HepG2 (cell line): ENCODE measurements around the gene PSPH. TPM values are rescaled to one million over a fixed set of nuclear protein-coding genes. Genes with fewer than 3 reads are reported as not detected.

Experiments
- ATAC-seq: fragments of 200-7000 bp; cut with Tn5 transposase; 3 replicates; pipeline ENCODE4 v1.9.1; 2020; ENCODE audit warnings: mild to moderate bottlenecking, moderate library complexity
- BruUV-seq: library from RNA; stranded (reverse); fragments of 400-500 nt; replicated peaks from 2 replicates; lab custom pipeline; 2021; lab: Mats Ljungman, UMichigan
- CTCF ChIA-PET: fragments of 300-600 bp; formaldehyde crosslinking; extraction: SDS; loops from one replicate; lab custom pipeline; 2021; ENCODE audit warnings: low total read pairs, inconsistent platforms, low intra/inter-chr PET ratio; lab: Yijun Ruan, JAX
- POLR2A ChIA-PET: fragments of 350-600 bp; sonication (Branson Sonifier 250); formaldehyde crosslinking; loops from one replicate; lab custom pipeline; 2020; ENCODE audit warnings: antibody characterized with exemption, inconsistent platforms; lab: Yijun Ruan, JAX
- DNase-seq: peaks from one replicate; pipeline ENCODE4 v3.0.0-alpha.2; 2015; ENCODE audit warnings: low spot score
- FAIRE-seq: peaks from 3 replicates; lab custom pipeline; 2011; peaks lifted over from hg19 to GRCh38; lab: Jason Lieb, UNC
- H2AFZ ChIP-seq: one replicate; pipeline ENCODE4 v1.6.1; 2011; ENCODE audit warnings: low read length, inconsistent platforms
- H3K27ac ChIP-seq: fragments of 300-600 bp; 3 replicates; pipeline ENCODE4 v1.8.0; 2011; ENCODE audit warnings: mixed run types, mild to moderate bottlenecking, mixed read lengths, low read length, inconsistent platforms; ENCODE audit not compliant: insufficient read depth; ENCODE audit errors: extremely low read length
- H3K27me3 ChIP-seq, 2 experiments: fragments of 200-600 bp in 1 of 2; 2 replicates in 1 of 2; 3 replicates in 1 of 2; pipeline versions ENCODE4 v1.6.0 to v1.8.0; 2011; ENCODE audit warnings: low read length in 2 of 2, mild to moderate bottlenecking in 2 of 2, moderate library complexity in 2 of 2, inconsistent platforms in 1 of 2; ENCODE audit not compliant: insufficient read depth in 2 of 2, control insufficient read depth in 1 of 2
- H3K36me3 ChIP-seq, 2 experiments: fragments of 200-600 bp in 1 of 2; replicated peaks in 1 of 2; 2 replicates in 1 of 2; 3 replicates in 1 of 2; pipeline versions ENCODE4 v1.5.1 to v1.8.0; 2011; ENCODE audit warnings: low read length in 2 of 2, inconsistent platforms in 1 of 2; ENCODE audit not compliant: insufficient read depth in 2 of 2, control insufficient read depth in 1 of 2
- H3K4me1 ChIP-seq: 2 replicates; pipeline ENCODE4 v1.5.1; 2012; ENCODE audit warnings: low read length, inconsistent platforms; ENCODE audit not compliant: insufficient read depth
- H3K4me2 ChIP-seq: 2 replicates; pipeline ENCODE4 v1.6.0; 2011; ENCODE audit warnings: low read depth, low read length, inconsistent platforms
- H3K4me3 ChIP-seq, 3 experiments: fragments of 200-600 bp in 1 of 3; sonication (generic), shearing (Covaris generic) in 1 of 3; replicated peaks in 1 of 3; 2 replicates each; pipeline ENCODE4 v1.5.1; 2011 to 2016; ENCODE audit warnings: low read length in 3 of 3, inconsistent platforms in 2 of 3, low read depth in 2 of 3, mild to moderate bottlenecking in 2 of 3, control low read depth in 1 of 3, mixed read lengths in 1 of 3; ENCODE audit not compliant: insufficient read depth in 1 of 3
- H3K79me2 ChIP-seq: one replicate; pipeline ENCODE4 v1.6.1; 2011; ENCODE audit warnings: low read length, inconsistent platforms; ENCODE audit not compliant: insufficient read depth
- H3K9ac ChIP-seq: 2 replicates; pipeline ENCODE4 v1.6.0; 2011; ENCODE audit warnings: mild to moderate bottlenecking, low read depth, low read length, inconsistent platforms; ENCODE audit not compliant: insufficient read depth
- H3K9me3 ChIP-seq: 2 replicates; pipeline ENCODE4 v1.5.1; 2012; ENCODE audit warnings: mild to moderate bottlenecking, low read length
- H4K20me1 ChIP-seq: 2 replicates; pipeline ENCODE4 v1.6.0; 2011; ENCODE audit warnings: inconsistent platforms, mild to moderate bottlenecking, low read length, moderate library complexity; ENCODE audit not compliant: insufficient read depth
- MAFF ChIP-seq: IDR thresholded peaks from 2 replicates; pipeline ENCODE4 v1.6.1; 2011; ENCODE audit warnings: low read depth, low read length, improper control_type of control experiment
- MAFK ChIP-seq, 2 experiments: IDR thresholded peaks in 1 of 2; conservative IDR thresholded peaks in 1 of 2; 2 replicates each; pipeline ENCODE4 v1.6.1; 2011; ENCODE audit warnings: improper control_type of control experiment in 2 of 2, low read length in 2 of 2
- SP140L ChIP-seq: sonication (generic); formaldehyde crosslinking; IDR thresholded peaks from 2 replicates; pipeline ENCODE4 v1.4.0; 2020; ENCODE audit warnings: missing genetic modification reagents, borderline replicate concordance
- ZNF562 ChIP-seq: sonication (generic); formaldehyde crosslinking; IDR thresholded peaks from 2 replicates; pipeline ENCODE4 v1.8.0; 2022; ENCODE audit warnings: missing genetic modification reagents, borderline replicate concordance
- WGBS: methylation state at CpG from one replicate; pipeline ENCODE4 v1.1.6; 2017; ENCODE audit warnings: low lambda C conversion rate; 5-methylcytosine and 5-hydroxymethylcytosine counted together
- in situ Hi-C: cut with HindIII; loops from 2 replicates; pipeline ENCODE4 v1.10.0; 2017; ENCODE audit warnings: low pct_unique_long_range_greater_than_20kb; ENCODE audit not compliant: extremely low pct_ligation_motif_present
- intact Hi-C: fragments of 100-400 bp; cut with micrococcal nuclease; formaldehyde crosslinking; loops from one replicate; pipeline ENCODE4 v1.10.0; 2022; ENCODE audit not compliant: unreplicated experiment
- polyA plus RNA-seq, 8 experiments: library from polyadenylated mRNA; depleted of rRNA in 3 of 8; stranded (reverse) in 7 of 8; unstranded in 1 of 8; fragments of >200 nt; fragmentation: Illumina TruSeq in 4 of 8; extraction: Trizol in 4 of 8; gene quantifications; 2 replicates each; pipeline versions ENCODE4 v1.2.1 to v1.2.3, GENCODE V29; 2011 to 2016; ENCODE audit warnings: low read depth in 4 of 8, missing spikeins in 1 of 8, mixed read lengths in 1 of 8; ENCODE audit not compliant: insufficient read depth in 1 of 8
- total RNA-seq, 5 experiments: library from RNA; depleted of rRNA; stranded (reverse); fragments of >200 nt; fragmentation: Illumina TruSeq; extraction: Trizol; gene quantifications; 2 replicates each; pipeline ENCODE4 v1.2.3, GENCODE V29; 2016; ENCODE audit warnings: low read depth in 1 of 5

PSPH gene
- total and polyA plus RNA-seq, 2 of the 13 experiments (the other 11 are each of a cell fraction or from before 2014, with no cell fraction given): 85.5 to 124 TPM

GRCh38 chr7:55983537-55983936 lies 67.7 kb downstream of the PSPH start:
- Histone ChIP-seq H2AFZ (no peak overlapping the region), H3K79me2 (no peaks in the 10 kb centered on the region), H3K27me3 (no peaks in the 10 kb centered on the region), H3K36me3 (peaks cover 19 to 56% of the 10 kb centered on the region in 2 experiments), H3K9ac (no peak overlapping the region), H3K9me3 (no peaks in the 10 kb centered on the region), H3K4me2 (no peak overlapping the region), H3K4me3 (no peak overlapping the region), H4K20me1 (no peaks in the 10 kb centered on the region), H3K4me1 (no peaks in the 10 kb centered on the region), H3K27ac (no peak overlapping the region)
- ChIA-PET CTCF (no interaction called here), POLR2A (no interaction called here)
- BruUV-seq: no TSS peak
- no peak for ATAC-seq
- in situ Hi-C loops (no loop called here), intact Hi-C loops (no loop called here)
- WGBS: 97% methylated on average over 3 of the region's 3 CpGs
- DNase-seq: no peak
- no peak for FAIRE-seq
- no peak for TF ChIP-seq SP140L (CRISPR knock-in tag)

- no peak overlapping the region for H3K9ac ChIP-seq
- TF ChIP-seq MAFK (conservative IDR thresholded peaks at IDR 0.05 in 1 of 2, IDR thresholded peaks at IDR 0.05 in 1 of 2; ENCODE audit: low read length in 2 of 2) (peak; percentile 62 to 78; a peak in 3 of 4 replicates), ZNF562 (CRISPR knock-in tag) (no peak), MAFF (peak; percentile 55)
- TF ChIP-seq, all 625 proteins: peak for 2
- H3K79me2 ChIP-seq: peaks cover 3% of the 10 kb centered on the region
- no peaks in the 10 kb centered on the region for H3K4me1 ChIP-seq
- DNase-seq (no peak), ATAC-seq (no peak), FAIRE-seq (no peak)
- H3K27ac ChIP-seq: no peak overlapping the region
- no peaks in the 10 kb centered on the region for H4K20me1 ChIP-seq
- H3K4me3 ChIP-seq: no peak overlapping the region
- peaks cover 19 to 64% of the 10 kb centered on the region in 2 experiments for H3K36me3 ChIP-seq
- BruUV-seq: no TSS peak
- H3K9me3 ChIP-seq: no peaks in the 10 kb centered on the region
- H2AFZ ChIP-seq: no peak overlapping the region
- intact Hi-C loops (no loop called here), in situ Hi-C loops (no loop called here)
- CTCF ChIA-PET: no interaction called here
- no peak overlapping the region for H3K4me2 ChIP-seq
- 95% methylated on average over 3 of the region's 3 CpGs for WGBS
- POLR2A ChIA-PET: no interaction called here
- no peaks in the 10 kb centered on the region for H3K27me3 ChIP-seq
Measured at GRCh38 chr7:55980266-55980665, 71.0 kb downstream of the PSPH start.
